ENCODE results near the gene HRAS.

The HRAS gene

DNA sequence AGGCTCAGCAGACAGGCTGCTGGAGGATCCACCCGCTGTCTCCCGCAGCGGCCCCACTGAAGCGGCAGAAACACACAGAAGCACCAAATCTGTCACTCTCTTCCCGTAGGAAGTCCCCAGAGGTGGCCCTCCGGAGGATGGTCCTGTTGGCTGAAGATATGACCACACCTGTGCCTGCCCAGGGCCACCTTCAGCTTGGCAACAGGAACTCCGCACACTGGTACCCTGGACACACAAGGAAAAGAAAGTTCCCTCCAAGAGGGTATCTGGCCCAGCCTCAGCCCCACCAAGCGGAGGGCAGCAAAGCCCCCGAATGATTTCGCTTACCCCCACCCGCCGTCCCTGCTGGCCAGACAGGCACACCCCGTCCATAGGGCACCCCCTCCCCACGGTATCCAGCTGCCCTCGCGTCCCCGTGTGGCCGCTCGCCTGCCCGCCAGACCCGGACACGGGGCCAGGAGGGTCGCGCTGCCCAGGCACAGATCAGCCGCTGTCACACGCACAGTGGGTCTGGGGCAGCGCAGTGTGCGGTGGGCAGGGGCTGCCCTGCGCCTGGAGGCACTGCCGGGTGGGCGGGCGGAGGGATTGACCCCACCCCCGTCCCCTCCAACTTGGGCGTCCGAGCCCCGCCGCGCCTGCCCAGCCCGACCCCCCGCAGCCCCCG, 32.4 kb upstream of the HRAS start:
- DNase-seq (ENCODE audit: low read depth in 2 of 3, low spot score in 2 of 3) = no peak

DNA sequence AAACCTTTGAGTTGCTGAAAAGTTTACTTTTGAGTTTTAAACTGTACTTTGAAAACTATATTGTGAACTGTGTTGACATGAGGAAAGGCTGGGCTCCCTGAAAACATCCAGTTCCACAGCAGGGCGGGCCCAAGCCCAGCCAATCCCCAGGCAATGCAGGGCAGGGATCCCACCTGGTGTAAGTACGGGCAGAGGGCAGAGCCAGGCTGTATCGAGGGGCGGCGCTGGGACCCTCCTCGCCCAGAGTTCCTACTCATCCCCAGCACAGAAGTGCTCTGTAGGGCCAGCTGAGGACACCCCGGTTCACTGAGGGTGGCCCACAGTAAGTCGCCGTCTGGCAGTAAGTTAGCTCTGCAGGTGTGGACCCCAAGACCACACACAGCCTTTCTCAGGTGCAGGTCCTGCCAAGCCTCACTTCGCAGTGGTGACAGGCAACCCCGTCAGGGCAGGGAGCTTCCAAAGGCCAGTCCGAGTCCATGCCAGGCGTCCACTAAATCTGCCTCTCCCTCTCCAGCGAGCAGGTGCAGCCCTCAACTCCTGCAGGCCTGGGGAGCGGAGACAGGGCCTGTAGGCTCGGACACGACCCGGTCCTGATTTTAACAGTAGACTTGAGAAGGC, 31.7 kb upstream of the HRAS start:
- DNase-seq (ENCODE audit: low read depth in 2 of 3, low spot score in 2 of 3) = no peak

DNA sequence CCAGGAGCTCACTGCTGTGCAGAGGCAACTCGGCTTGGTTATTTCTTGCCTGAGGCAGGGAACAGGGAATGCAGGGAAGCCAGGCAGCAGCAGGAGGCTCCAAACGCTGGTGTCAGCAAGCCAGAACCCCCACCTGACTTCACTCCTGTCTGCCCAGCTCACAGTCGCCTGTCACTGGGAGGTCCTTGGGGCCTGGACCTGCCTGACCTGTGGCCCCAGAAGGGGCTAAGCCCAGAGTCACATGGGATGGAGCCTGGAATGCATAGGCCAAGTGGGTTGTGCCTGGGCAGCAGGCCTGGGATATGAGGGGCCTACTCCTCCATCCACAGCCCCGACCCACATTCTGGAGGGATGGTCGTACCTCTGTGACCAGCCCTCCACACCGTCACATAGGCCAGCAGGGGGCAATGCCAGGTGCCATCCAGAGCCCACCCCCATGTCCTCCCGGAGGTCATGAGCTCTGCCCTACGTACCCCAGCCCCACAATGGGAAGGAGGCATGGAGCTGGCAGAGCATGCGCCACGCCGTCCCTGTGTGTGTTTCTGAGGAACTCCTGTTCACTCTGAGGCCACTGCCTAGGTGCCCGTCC, 30.6 kb upstream of the HRAS start:
- no peak for DNase-seq (ENCODE audit: low read depth in 2 of 3, low spot score in 2 of 3)

DNA sequence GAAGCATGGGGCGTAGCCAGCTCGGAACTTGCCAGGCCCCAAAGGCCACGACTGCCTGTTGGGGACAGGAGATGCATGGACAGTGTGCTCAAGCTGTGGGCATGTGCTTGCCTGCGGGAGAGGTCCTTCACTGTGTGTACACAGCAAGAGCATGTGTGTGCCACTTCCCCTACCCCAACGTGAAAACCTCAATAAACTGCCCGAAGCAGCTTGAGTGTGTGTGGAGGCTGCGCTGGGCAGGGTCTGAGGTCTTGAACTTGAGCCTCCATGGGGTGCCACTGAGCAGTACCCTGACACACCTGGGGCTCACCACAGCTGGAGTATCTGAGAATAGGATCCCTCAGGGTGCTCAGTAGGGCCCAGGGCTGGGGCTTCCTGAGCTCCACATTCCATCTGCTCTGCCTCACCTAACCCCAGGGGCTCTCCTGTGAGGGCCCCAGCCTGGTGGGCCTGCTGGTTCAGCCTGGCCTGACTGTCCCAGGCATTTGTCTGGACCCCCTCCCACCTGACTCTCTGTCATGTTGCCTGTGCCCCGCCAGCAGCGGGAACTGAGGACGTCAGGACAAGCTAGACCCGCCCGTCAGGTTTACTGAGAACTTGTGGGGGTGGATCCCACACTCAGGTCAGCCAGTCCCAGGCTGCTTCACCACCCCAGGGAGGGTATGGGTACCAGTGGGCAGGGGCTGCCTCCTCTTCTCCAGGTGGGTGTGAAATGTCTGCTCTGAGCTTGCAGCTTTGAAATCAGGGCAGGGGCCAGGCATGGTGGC, 28.6 kb upstream of the HRAS start:
- DNase-seq (ENCODE audit: low read depth in 2 of 3, low spot score in 2 of 3) = no peak

DNA sequence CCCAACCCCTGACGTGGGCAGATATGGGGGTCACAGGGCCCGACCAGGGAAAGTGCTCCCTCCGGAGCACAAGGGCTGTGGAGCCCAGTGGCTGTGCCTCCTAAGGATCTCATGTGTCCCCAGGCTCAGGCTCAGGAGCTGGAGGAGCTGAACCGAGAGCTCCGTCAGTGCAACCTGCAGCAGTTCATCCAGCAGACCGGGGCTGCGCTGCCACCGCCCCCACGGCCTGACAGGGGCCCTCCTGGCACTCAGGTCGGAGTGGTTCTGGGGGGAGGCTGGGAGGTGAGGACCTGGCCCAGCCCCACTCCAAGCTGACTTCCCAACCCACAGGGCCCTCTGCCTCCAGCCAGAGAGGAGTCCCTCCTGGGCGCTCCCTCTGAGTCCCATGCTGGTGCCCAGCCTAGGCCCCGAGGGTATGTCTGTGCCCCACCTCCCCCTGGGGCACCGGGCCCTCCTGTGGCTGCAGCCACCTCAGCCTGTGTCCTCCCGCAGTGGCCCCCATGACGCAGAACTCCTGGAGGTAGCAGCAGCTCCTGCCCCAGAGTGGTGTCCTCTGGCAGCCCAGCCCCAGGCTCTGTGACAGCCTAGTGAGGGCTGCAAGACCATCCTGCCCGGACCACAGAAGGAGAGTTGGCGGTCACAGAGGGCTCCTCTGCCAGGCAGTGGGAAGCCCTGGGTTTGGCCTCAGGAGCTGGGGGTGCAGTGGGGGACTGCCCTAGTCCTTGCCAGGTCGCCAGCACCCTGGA, 27.9 kb upstream of the HRAS start:
- DNase-seq (ENCODE audit: low read depth in 2 of 3, low spot score in 2 of 3) = no peak

DNA sequence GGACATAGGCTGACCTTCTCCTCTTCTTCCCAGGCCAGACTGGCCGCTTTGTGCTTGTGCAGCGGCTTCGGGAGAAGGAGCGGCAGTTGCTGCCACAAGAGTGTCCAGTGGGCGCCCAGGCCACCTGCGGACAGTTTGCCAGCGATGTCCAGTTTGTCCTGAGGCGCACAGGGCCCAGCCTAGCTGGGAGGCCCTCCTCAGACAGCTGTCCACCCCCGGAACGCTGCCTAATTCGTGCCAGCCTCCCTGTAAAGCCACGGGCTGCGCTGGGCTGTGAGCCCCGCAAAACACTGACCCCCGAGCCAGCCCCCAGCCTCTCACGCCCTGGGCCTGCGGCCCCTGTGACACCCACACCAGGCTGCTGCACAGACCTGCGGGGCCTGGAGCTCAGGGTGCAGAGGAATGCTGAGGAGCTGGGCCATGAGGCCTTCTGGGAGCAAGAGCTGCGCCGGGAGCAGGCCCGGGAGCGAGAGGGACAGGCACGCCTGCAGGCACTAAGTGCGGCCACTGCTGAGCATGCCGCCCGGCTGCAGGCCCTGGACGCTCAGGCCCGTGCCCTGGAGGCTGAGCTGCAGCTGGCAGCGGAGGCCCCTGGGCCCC, 26.8 kb upstream of the HRAS start:
- DNase-seq (ENCODE audit: low read depth in 2 of 3, low spot score in 2 of 3) = no peak

DNA sequence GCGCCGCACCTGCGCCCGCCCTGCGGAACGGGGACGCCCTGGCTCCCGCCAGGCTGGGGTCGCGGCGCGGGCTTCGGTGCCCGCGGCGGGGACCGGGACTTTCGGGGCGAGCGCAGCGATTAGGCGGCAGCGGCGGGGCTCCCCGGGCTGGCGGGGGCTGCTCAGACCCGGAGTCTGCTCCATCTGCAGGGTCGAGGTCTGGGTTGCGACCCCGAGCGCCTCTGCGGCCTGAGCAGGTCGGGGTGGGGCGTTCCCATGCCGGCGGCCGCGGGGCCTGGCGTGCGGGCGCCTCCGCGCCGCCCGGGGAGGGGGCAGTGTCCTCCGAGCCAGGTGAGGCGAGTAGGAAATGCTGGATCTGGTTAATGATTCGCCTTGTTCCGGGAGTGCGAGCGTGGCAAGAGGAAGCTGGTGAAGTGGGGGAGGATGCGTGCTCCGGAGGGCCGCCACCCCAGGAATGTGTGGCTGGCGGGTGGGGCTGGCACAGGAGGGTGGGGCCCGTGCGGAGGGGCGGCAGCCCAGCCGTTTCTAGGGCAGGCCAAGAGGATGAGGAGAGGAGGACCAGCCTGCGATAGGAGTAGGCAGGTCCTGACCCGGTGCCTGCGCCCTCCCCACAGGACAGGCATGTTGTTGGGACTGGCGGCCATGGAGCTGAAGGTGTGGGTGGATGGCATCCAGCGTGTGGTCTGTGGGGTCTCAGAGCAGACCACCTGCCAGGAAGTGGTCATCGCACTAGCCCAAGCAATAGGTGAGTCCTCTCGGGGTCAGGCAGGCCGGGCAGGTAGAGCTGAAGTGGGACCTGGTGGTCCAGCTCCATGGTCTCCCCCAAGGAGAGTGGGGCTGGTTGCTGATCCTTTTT, 26.0 kb upstream of the HRAS start:
- no peak for DNase-seq (ENCODE audit: low read depth in 2 of 3, low spot score in 2 of 3)

DNA sequence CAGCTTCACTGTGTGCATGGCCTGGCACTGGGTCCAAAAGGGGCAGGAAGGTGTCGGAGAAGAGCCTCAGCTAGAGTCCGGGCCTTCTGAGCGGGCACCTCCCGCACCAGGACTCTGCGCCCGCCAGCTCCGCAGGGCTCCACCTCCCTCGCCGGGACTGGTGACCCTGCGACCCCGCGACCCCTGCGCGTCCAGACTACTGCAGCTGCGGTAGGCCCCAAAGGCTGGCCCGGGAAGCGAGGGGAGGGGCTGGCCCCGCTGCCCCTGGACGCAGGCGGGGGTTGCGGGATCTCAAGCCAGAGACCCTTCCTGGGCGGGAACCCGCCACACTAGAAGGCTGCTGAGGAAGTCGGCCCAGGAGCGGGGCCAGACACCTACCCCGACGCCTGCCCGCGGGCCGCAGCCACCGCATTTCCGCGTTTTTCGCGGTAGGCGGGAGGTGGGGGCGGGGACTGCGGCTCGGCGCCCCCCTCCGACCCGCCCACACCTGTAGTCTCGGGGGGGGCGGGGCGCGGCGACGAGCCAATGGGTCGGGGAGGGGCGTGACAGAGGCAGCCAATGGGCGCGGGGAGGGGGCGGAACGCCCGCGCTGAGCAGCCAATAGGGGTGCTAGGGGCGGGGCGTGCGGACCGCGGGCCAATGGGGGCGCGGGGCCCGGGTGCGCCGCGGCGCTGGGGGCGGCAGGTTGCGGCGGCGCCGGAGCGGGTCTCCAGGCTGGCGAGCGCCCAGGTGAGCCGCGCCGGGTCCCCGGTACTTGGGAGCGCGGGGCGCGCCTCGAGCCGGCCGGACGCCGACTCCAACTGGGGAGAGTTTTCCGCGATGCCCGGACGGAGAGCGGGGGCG, 25.1 kb upstream of the HRAS start, which contains the start of the genes LMNTD2 and RASSF7:
Gene LMNTD2, minus strand, starts transcription at position 434 of the 843 bp plus-strand sequence. Its CDS starts 22 bp downstream, at position 412.
Gene RASSF7, plus strand, starts transcription at position 666 of the 843 bp plus-strand sequence. CDS start 799 bp downstream, outside the sequence.
- DNase-seq (ENCODE audit: low read depth in 2 of 3, low spot score in 2 of 3) = peak; percentile 85 to 93 (median 93)

DNA sequence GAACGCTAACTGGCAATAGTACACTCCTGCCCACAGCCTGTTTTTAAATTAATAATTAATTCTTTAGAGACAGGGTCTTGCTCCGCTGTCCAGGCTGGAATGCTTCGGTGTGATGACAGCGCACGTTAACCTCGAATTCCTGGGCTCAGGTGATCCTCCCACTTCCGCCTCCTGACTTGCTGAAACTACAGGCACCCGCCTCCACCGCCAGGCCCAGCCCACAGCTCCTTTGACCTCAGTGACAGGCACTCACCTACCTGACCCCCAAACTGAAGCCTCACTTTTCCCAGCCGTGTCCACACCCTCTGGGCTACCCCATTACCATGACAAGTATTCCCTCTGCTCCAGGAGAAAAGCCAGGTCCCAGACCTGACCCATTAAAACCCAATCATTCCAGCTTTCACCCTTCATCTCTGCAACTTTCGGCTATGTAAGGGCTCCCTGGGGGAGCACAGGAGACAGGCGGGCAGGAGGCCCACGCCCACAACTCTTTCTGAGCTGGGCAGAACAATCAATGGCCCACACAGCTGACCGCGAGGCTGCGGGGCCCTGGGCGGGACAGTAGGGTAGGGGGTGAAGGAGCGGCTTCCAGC, 24.4 kb upstream of the HRAS start:
- no peak for DNase-seq (ENCODE audit: low read depth in 2 of 3, low spot score in 2 of 3)

DNA sequence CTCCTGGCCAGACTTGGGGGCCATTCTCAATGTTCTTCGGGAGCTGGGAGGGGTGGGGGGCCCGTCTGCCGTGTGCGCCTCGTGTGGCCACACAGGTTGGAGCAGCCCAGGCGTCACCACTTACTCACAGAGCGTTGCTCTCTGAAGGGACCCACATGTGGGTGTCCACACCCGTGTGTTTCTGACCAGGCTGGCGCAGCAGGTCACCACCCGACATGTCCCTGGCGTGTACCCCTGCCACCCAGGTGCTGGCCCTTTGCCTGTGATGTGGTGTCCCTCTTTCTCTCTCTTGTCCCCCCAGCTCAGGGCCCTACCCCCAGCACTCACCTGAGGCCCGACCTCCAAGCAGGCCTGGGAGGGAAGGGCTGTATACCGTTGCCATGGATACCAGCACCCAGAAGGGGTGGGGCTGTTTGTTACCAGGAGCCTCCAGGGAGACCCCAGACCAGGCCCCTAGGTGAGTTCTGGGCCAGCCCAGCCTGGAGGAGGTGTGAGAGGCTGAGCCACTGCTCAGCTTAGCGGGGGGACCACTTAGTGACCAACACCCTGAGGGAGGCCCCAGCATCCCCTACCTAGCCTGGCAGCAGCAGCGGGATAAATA, 23.7 kb upstream of the HRAS start:
- no peak for DNase-seq (ENCODE audit: low read depth in 2 of 3, low spot score in 2 of 3)

DNA sequence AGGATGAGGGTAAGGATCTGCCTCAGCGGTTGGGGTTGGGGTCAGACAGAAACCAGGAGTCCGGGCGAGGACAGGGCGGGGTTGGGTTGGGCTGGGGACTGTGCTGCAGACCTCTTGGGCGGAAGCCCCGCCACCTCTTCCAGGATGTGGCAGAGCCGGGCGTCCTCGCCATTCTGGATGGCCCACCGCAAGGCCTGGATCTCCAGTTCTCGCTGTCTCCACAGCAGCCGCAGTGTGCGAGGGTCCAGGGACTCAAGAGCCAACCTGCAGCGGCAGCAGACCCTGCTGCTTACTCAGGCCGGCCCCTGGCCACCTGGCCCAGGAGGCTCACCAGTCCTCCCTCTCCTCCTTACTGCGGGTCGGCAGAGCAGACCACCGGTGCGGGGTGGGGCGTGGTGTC, 23.1 kb upstream of the HRAS start:
- no peak for DNase-seq (ENCODE audit: low read depth in 2 of 3, low spot score in 2 of 3)

DNA sequence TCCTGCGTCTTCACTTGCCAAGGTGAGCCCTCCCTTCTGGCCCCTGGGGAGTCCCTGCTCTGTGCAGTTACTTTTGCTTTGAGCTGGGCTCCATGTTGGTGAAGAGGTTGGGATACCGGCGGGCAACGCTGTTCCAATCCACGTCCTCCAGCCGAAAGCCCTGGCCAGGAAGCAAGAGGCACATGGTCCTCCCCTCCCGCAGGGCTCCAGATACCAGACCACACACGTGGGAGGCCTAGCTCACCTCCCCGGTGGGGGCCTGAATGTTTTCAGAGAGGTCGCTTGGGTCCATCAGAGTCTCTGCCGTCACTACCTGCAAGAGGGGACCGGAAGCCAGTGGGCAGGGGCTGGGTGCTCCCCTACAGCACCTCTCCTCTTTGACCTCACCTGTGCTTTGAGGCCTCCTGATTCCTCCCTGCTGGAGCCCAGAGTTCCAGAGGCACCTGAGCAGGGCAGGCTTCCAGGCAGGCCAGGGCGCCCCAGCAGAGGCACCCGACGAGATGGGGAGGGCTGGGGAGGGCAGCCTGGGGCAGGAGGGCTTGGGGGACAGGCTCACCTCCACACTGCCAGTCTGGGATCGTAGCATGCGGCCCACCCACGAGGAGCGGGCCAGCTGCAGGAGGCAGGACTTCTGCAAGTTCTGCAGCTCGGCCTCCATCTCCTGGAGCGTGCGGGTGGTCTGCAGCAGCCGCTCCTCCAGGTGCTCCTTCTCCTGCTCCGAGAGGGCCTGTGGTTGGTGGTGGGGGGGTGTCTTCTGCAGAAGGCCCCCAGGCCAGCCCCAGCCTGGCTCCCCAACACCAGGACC, 22.2 kb upstream of the HRAS start:
- DNase-seq (ENCODE audit: low read depth in 2 of 3, low spot score in 2 of 3) = no peak

DNA sequence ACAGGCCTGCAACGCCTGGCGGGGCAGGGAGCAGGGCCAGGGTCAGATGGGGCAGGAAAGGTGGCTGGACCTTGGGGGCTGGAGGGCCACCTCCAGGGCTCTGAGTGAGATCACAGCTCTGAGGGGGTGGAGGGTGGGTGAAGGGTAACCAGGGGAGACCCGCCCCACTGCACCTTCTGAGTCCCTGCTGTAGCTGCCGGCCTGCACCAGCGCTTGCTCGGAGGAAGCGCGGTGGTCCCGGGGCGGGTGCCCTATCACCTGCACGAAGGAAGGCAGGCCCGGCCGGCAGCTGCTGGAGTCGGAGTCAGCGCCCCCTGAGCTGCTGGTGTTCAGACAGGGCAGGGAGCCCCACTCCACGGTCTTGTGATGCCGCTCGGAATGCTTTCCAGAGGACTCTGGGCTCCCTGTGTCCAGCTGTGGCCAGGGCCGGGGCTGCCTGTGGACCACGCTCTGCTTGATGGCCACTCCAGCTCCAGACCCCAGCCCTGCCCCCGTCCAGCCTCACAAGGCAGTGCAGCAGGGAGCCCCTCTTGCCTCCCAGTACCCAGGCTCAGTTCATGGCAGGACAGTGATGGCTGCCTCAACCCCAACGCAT, 21.4 kb upstream of the HRAS start:
- no peak for DNase-seq (ENCODE audit: low read depth in 2 of 3, low spot score in 2 of 3)

DNA sequence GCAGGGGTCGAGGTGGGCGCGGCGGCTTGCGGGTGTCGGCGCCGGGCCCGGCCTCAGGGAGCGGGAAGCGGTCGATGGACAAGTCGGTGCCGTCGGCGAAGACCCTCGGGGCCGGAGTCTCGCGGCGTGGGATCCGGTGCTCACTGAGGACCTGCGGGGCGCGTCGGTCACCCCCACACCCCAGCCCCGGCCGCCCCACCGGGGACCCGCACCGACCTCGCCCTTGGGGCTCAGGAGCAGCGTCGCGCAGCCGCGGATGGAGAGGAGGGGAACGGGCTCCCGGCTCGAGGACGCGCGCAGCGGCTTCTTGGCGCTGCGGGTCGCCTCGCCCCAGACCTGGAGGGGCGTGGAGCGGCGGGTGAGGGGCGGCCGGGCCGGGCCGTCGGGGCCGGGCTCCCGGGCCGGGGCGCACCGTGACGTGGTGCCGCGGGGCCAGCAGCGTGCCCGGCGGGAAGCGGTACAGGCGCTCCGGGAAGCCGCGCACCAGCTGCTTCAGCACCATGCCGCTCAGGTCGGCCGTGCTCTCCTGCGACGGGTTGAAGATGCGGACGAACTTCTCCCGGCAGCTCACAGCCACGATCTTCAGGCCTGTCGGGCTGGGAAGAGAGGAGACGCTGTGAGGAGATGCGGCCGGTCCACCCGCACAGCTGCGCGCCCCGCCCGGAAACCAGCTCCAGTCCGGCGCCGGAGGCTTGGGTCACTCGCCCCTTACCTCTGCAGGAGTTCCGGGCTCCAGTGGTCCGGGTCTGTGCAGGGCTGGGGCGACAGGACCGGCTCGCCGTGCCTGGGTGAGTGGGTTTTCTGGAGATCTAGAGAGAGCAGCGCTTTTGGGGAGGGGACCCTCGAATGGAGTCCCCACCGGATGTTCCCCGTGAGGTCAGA, 20.6 kb upstream of the HRAS start:
- no peak for DNase-seq (ENCODE audit: low read depth in 2 of 3, low spot score in 2 of 3)

DNA sequence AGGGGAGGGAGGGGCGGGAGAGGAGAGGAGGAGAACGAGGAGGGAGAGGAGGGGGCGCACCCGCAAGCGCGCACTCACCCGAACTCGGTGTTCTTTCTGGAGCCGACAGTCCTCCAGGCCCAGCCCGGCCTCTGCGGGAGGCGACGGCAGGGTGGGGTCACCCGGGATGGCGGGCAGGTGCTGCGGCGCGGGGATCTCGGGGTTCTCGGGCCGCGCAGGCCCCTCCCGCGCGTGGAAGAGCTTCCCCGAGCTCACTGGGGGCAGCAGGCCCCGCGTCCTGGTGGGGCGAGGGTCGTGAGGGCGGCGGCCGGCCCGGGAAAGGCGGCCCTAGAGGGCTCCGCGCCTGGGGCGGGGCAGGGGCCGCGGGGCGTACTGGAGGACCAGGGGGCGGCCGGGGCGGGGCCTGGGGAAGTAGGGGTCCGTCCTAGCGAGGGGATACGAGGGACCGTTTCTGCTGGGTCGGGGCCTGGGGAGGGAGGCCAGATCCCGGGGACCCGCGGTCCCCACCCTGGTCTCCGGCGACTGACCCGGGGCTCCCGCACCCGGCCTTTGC, 19.9 kb upstream of the HRAS start:
- no peak for DNase-seq (ENCODE audit: low read depth in 2 of 3, low spot score in 2 of 3)

Data from activated CD8-positive, alpha-beta memory T cell treated with anti-CD3 and anti-CD28 coated beads for 48 hours (primary cell).